MM.1S (cell line): Measurements from ENCODE around the gene MTHFR.

Source experiments
- CTCF ChIP-seq: fragments of 300-600 bp; sonication (generic); IDR thresholded peaks from 2 replicates; pipeline ENCODE4 v1.5.1; 2016; ENCODE audit warnings: antibody characterized with exemption, low read length, mixed read lengths
- EZH2 ChIP-seq: fragments of 300-600 bp; sonication (generic); optimal IDR thresholded peaks from 2 replicates; pipeline ENCODE3; 2017; ENCODE audit warnings: low read depth, mild to moderate bottlenecking, antibody characterized with exemption, low read length, mixed read lengths

GRCh38 chr1:11778844-11779623 lies 26.7 kb downstream of the MTHFR start:
- TF ChIP-seq CTCF (no peak), EZH2 (no peak)
